Measurements from ENCODE around the gene SCFD2.

DNA sequence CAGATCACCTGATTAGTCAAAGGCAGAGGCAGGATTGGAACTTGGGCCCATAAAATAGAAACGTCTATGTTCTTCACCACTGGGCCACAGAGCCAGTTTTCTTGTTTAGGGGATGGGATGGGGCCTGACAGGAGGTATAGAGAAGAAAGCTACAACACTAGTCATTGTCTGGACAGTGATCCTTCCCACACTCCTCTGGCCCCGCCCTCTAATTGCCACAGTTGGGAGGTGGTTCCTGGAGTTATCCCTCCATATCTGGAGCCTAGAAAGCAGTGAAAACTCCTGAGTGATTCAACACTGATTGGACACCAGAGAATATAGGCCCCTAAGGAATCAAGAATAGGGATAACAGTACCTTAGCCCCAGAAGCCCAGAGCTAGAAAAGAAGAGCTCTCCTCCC is 480.9 kb downstream of the SCFD2 start:
- TF ChIP-seq POLR2A (IDR thresholded peaks at IDR 0.05): no peak
- TF ChIP-seq, protein P1, sequence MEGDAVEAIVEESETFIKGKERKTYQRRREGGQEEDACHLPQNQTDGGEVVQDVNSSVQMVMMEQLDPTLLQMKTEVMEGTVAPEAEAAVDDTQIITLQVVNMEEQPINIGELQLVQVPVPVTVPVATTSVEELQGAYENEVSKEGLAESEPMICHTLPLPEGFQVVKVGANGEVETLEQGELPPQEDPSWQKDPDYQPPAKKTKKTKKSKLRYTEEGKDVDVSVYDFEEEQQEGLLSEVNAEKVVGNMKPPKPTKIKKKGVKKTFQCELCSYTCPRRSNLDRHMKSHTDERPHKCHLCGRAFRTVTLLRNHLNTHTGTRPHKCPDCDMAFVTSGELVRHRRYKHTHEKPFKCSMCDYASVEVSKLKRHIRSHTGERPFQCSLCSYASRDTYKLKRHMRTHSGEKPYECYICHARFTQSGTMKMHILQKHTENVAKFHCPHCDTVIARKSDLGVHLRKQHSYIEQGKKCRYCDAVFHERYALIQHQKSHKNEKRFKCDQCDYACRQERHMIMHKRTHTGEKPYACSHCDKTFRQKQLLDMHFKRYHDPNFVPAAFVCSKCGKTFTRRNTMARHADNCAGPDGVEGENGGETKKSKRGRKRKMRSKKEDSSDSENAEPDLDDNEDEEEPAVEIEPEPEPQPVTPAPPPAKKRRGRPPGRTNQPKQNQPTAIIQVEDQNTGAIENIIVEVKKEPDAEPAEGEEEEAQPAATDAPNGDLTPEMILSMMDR (IDR thresholded peaks at IDR 0.05): no peak
- no peak for TF ChIP-seq EP300 (IDR thresholded peaks at IDR 0.05)
